ENCODE results near the gene AP2M1.

AP2M1 gene

GRCh38 chr3:184228376-184229137 is 53.9 kb downstream of the AP2M1 start:
- no peak for DNase-seq (ENCODE audit: low read depth)

DNA sequence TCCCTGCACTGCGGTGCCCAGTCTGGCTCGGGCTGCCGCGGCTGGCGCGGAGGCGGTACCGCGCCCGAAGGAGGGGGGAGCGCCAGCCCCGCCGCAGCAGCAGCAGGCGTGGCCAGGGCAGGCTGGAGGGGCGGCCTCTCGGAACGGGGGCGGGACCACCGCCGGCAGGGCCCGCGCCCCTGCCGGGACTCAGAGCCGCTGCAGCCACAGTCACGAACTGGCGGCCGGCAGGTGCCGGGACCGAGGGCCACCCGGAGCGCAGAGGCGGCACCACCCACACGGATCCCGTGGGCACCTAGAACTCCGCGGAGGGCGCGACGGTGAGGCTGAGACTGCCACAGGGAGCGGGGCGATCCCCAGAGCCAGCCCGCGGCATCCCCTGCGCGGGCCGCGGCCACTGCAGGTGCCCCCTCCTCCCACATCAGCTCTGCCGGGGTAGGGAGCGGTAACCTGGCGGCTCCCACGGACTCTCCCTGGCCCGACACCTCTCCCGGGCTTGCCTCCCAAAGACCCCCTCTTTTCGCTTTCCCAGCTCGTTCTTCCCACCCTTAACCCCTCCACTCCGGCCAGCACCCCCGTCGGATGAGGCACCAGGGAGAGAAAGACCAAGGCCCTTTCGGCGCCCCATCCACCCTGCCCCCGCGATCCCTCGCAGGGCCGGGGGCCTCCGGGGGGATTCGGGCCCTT is 54.9 kb downstream of the AP2M1 start, which contains the start of gene VWA5B2:
Gene VWA5B2 (plus strand): TSS at position 192 of the 687 bp plus-strand sequence. CDS start 944 bp downstream, outside the sequence.
- peak; percentile 60 for DNase-seq (ENCODE audit: low read depth)

DNA sequence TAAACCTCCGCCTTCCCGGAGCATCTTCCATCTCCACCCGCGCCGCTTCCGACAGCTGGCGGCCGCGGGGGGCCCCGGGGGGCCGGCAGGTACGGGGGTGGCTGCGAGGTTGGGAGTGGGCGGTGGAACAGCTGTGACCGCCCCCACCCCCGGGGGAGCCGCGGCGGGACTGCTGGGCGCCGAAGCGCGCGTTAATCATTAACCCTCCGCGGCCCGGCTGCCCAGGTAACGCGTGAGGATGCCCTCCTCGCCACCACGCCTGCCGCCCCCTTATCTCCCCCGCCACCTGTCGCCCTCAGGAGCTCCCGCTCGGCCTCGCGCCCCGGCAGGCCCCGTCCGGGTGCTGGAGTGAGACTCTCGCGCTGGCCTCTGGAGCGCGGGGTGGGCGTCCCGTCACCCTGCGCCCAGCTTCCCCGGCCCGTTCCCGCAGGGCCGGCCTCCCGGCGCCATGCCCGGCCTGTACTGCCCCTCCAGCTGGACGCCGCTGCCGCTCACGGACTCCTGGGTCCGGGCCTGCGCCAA is 55.5 kb downstream of the AP2M1 start:
- no peak for DNase-seq (ENCODE audit: low read depth)

GRCh38 chr3:184230603-184231528 is 56.2 kb downstream of the AP2M1 start:
- DNase-seq (ENCODE audit: low read depth), result no peak

DNA sequence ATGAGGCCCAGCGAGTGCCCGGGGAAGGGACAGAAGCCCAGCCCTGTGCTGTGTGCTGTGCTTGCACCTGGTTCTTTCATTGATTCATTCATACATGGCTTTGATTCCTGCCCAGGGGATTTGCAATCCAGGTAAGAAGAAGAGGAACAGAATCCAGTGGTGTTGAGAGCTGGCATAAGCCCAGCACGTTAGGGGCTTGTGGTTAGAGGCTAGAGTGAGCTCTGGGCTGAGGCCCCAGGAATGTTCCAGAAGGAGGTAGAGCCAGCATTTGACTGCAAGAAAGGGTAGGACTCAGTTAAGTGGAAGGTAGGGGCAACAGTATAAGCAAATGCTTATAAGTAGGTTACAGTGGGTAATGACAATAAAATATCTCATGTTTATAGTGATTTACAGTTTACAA is 57.0 kb downstream of the AP2M1 start:
- no peak for DNase-seq (ENCODE audit: low read depth)

- DNase-seq (ENCODE audit: low read depth), result no peak
These were observed 58.6 kb downstream of the AP2M1 start for GRCh38 chr3:184233127-184233843.
